OCI-LY1 (cell line): ENCODE measurements around the gene TRABD2B.

Experiments
- H2AFZ ChIP-seq: fragments of 200-600 bp; sonication (generic), shearing (Covaris generic); 2 replicates; pipeline ENCODE4 v1.6.0; 2014; ENCODE audit warnings: antibody characterized with exemption, mild to moderate bottlenecking, low read length
- H3F3A ChIP-seq: fragments of 200-600 bp; sonication (generic), shearing (Covaris generic); 2 replicates; pipeline ENCODE4 v1.6.0; 2014; ENCODE audit warnings: mild to moderate bottlenecking, antibody characterized with exemption, low read length, moderate library complexity; ENCODE audit not compliant: insufficient read depth
- H3K27ac ChIP-seq: fragments of 200-600 bp; sonication (generic); 2 replicates; pipeline ENCODE4 v1.5.1; 2014; ENCODE audit warnings: low read length, mixed run types, mild to moderate bottlenecking, low read depth; ENCODE audit not compliant: poor library complexity, severe bottlenecking
- H3K27me3 ChIP-seq: fragments of 200-600 bp; sonication (generic); 2 replicates; pipeline ENCODE4 v1.6.0; 2014; ENCODE audit warnings: antibody characterized with exemption, mild to moderate bottlenecking, low read length, moderate library complexity; ENCODE audit not compliant: insufficient read depth
- H3K36me3 ChIP-seq: fragments of 200-600 bp; sonication (generic); 2 replicates; pipeline ENCODE4 v1.6.1; 2014; ENCODE audit warnings: mild to moderate bottlenecking, antibody characterized with exemption, low read length, moderate library complexity, mixed read lengths; ENCODE audit not compliant: insufficient read depth
- H3K4me1 ChIP-seq: fragments of 200-600 bp; sonication (generic); 2 replicates; pipeline ENCODE4 v1.5.1; 2014; ENCODE audit warnings: mild to moderate bottlenecking, low read length, moderate library complexity; ENCODE audit not compliant: insufficient read depth, severe bottlenecking
- H3K4me2 ChIP-seq: fragments of 200-600 bp; sonication (generic), shearing (Covaris generic); 2 replicates; pipeline ENCODE4 v1.6.1; 2014; ENCODE audit warnings: low read length
- H3K4me3 ChIP-seq: fragments of 200-600 bp; sonication (generic); 2 replicates; pipeline ENCODE4 v1.5.1; 2014; ENCODE audit warnings: low read length, low read depth, mild to moderate bottlenecking, mixed read lengths; ENCODE audit not compliant: poor library complexity, severe bottlenecking
- H3K79me2 ChIP-seq: fragments of 200-600 bp; shearing (Covaris generic); 2 replicates; pipeline ENCODE4 v1.6.1; 2016; ENCODE audit warnings: mixed run types, low read length, mixed read lengths; ENCODE audit not compliant: insufficient read depth
- H3K9ac ChIP-seq: fragments of 200-600 bp; sonication (generic), shearing (Covaris generic); 2 replicates; pipeline ENCODE4 v1.6.1; 2014; ENCODE audit warnings: mild to moderate bottlenecking, low read length, mixed read lengths
- H3K9me2 ChIP-seq: fragments of 200-600 bp; sonication (generic), shearing (Covaris generic); 2 replicates; pipeline ENCODE4 v1.6.1; 2014; ENCODE audit warnings: low read depth, mild to moderate bottlenecking, low read length, mixed read lengths
- H3K9me3 ChIP-seq: fragments of 200-600 bp; shearing (Covaris generic); 2 replicates; pipeline ENCODE4 v1.6.1; 2014; ENCODE audit warnings: low read length, mixed read lengths
- H4K20me1 ChIP-seq: fragments of 200-600 bp; sonication (generic), shearing (Covaris generic); 2 replicates; pipeline ENCODE4 v1.6.0; 2016; ENCODE audit warnings: mild to moderate bottlenecking, low read length; ENCODE audit not compliant: insufficient read depth
- CTCF ChIP-seq: fragments of 200-600 bp; sonication (generic), shearing (Covaris generic); IDR thresholded peaks from 2 replicates; pipeline ENCODE4 v1.5.1; 2017; ENCODE audit warnings: mild to moderate bottlenecking, antibody characterized with exemption, low read length, moderate library complexity, mixed read lengths
- EZH2 ChIP-seq: fragments of 200-600 bp; sonication (generic), shearing (Covaris generic); IDR thresholded peaks from 2 replicates; pipeline ENCODE4 v1.8.0; 2017; ENCODE audit warnings: borderline replicate concordance, mixed run types, mild to moderate bottlenecking, antibody characterized with exemption, low read length, moderate library complexity, mixed read lengths

The TRABD2B gene

GRCh38 chr1:47983691-47984090, 13.5 kb downstream of the TRABD2B start:
- no peaks in the 10 kb centered on the region for H3F3A ChIP-seq
- H2AFZ ChIP-seq = no peak overlapping the region
- no peak for TF ChIP-seq EZH2
- no peak for TF ChIP-seq CTCF
- no peaks in the 10 kb centered on the region for H3K9me3 ChIP-seq
- no peaks in the 10 kb centered on the region for H3K36me3 ChIP-seq
- H3K4me2 ChIP-seq = no peak overlapping the region
- no peaks in the 10 kb centered on the region for H3K4me1 ChIP-seq
- H3K27me3 ChIP-seq = no peaks in the 10 kb centered on the region
- no peaks in the 10 kb centered on the region for H4K20me1 ChIP-seq
- no peak overlapping the region for H3K27ac ChIP-seq
- H3K79me2 ChIP-seq = no peaks in the 10 kb centered on the region
- no peak overlapping the region for H3K4me3 ChIP-seq
- no peaks in the 10 kb centered on the region for H3K9me2 ChIP-seq
- no peak overlapping the region for H3K9ac ChIP-seq

GRCh38 chr1:47981667-47982350, 15.4 kb downstream of the TRABD2B start:
- Histone ChIP-seq H3K27me3 (0 out of 2 replicates have a peak, but pooled peaks cover 4% of the 10 kb centered on the region), H3K9me2 (no peaks in the 10 kb centered on the region), H3K4me3 (no peak overlapping the region), H4K20me1 (no peaks in the 10 kb centered on the region), H3K9me3 (no peaks in the 10 kb centered on the region), H3F3A (no peaks in the 10 kb centered on the region), H3K79me2 (no peaks in the 10 kb centered on the region), H3K27ac (no peak overlapping the region), H3K4me1 (no peaks in the 10 kb centered on the region), H3K36me3 (no peaks in the 10 kb centered on the region), H2AFZ (no peak overlapping the region), H3K4me2 (no peak overlapping the region), H3K9ac (no peak overlapping the region)
- TF ChIP-seq EZH2 = no peak
- TF ChIP-seq CTCF = no peak

- no peak overlapping the region for H3K4me3 ChIP-seq
- no peaks in the 10 kb centered on the region for H4K20me1 ChIP-seq
- H3K36me3 ChIP-seq = no peaks in the 10 kb centered on the region
- no peak overlapping the region for H3K27ac ChIP-seq
- H3K79me2 ChIP-seq = no peaks in the 10 kb centered on the region
- H3K9ac ChIP-seq = no peak overlapping the region
- no peaks in the 10 kb centered on the region for H3K9me2 ChIP-seq
- no peaks in the 10 kb centered on the region for H3F3A ChIP-seq
- TF ChIP-seq CTCF (no peak), EZH2 (no peak)
- H3K4me2 ChIP-seq = no peak overlapping the region
- 0 out of 2 replicates have a peak, but pooled peaks cover 4% of the 10 kb centered on the region for H3K27me3 ChIP-seq
- H2AFZ ChIP-seq = no peak overlapping the region
- no peaks in the 10 kb centered on the region for H3K9me3 ChIP-seq
- H3K4me1 ChIP-seq = no peaks in the 10 kb centered on the region
These were observed 16.7 kb downstream of the TRABD2B start for GRCh38 chr1:47980501-47980900.
